Colonic mucosa (tissue), 4 donors: Measurements from ENCODE around the gene IL1RAPL1. TPM values are rescaled to one million over a fixed set of nuclear protein-coding genes. Genes with fewer than 3 reads are reported as not detected.

ENCODE experiments used
- DNase-seq: peaks from one replicate; pipeline ENCODE4 v3.0.0-alpha.2; 2020
- H3K27ac ChIP-seq: fragments of 200-600 bp; one replicate; pipeline ENCODE4 v1.8.0; 2021
- H3K27me3 ChIP-seq: fragments of 200-600 bp; one replicate; pipeline ENCODE4 v1.8.0; 2021
- H3K36me3 ChIP-seq: fragments of 200-600 bp; one replicate; pipeline ENCODE4 v1.8.0; 2021
- H3K4me1 ChIP-seq: fragments of 200-600 bp; one replicate; pipeline ENCODE4 v1.8.0; 2021; ENCODE audit warnings: mild to moderate bottlenecking
- H3K4me3 ChIP-seq: fragments of 200-600 bp; one replicate; pipeline ENCODE4 v1.8.0; 2021
- H3K9ac ChIP-seq, 2 donors: one replicate each; pipeline ENCODE4 v1.7.0; 2013; ENCODE audit warnings: control low read depth in 2 of 2, low read depth in 2 of 2, low read length in 2 of 2
- H3K9me3 ChIP-seq: fragments of 200-600 bp; one replicate; pipeline ENCODE4 v1.8.0; 2021
- intact Hi-C: fragments of 100-400 bp; cut with DNase I; formaldehyde crosslinking; loops from one replicate; pipeline ENCODE4 v1.14.1; 2022
- total RNA-seq, 2 donors: library from RNA; stranded (reverse); fragmentation: NEBNext Ultra II Directional in 1 of 2; extraction: Animal tissue kit (Norgen Biotek cat#: 25700) in 1 of 2; gene quantifications; one replicate each; pipeline ENCODE4 v1.2.1, GENCODE V29; 2021
- TF ChIP-seq, protein P1 (sequence below): fragments of 200-600 bp; IDR thresholded peaks from one replicate; pipeline ENCODE4 v1.8.0; 2022; ENCODE audit warnings: antibody characterized with exemption, mild to moderate bottlenecking
- donor health status: healthy.
- donor health status: DM: no; HTN: no; CAD: no.
- donor health status: DM: no; HTN: no; CAD: no.

The IL1RAPL1 gene
- total RNA-seq, 2 donors from 2014 or later, result 0.10 to 0.24 TPM

DNA sequence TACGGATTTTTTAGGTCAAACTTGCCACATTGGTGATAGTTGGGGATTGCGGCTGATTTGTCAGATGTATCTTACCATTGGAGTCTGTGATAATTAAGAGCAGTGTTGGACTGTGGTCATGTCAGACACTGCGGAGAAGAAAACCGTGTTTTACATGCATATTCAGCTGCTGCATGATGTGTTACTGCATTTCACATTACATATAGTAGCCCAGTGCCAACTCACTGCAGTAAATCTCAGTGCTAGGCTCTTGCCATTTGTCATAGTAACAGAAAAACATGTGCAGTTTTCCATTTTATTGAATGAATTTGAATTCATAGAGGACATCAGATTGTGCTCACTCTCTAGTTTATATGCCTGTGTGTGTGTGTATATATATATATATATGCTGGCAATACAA is 543.7 kb downstream of the IL1RAPL1 start:
- Histone ChIP-seq H3K9me3 (no peaks in the 10 kb centered on the region), H3K9ac (no peak overlapping the region), H3K27me3 (no peaks in the 10 kb centered on the region), H3K4me1 (no peaks in the 10 kb centered on the region), H3K4me3 (no peak overlapping the region), H3K36me3 (no peaks in the 10 kb centered on the region), H3K27ac (no peak overlapping the region)
- intact Hi-C loops, result no loop called here
- TF ChIP-seq, protein P1, sequence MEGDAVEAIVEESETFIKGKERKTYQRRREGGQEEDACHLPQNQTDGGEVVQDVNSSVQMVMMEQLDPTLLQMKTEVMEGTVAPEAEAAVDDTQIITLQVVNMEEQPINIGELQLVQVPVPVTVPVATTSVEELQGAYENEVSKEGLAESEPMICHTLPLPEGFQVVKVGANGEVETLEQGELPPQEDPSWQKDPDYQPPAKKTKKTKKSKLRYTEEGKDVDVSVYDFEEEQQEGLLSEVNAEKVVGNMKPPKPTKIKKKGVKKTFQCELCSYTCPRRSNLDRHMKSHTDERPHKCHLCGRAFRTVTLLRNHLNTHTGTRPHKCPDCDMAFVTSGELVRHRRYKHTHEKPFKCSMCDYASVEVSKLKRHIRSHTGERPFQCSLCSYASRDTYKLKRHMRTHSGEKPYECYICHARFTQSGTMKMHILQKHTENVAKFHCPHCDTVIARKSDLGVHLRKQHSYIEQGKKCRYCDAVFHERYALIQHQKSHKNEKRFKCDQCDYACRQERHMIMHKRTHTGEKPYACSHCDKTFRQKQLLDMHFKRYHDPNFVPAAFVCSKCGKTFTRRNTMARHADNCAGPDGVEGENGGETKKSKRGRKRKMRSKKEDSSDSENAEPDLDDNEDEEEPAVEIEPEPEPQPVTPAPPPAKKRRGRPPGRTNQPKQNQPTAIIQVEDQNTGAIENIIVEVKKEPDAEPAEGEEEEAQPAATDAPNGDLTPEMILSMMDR, result no peak
- no peak for DNase-seq

DNA sequence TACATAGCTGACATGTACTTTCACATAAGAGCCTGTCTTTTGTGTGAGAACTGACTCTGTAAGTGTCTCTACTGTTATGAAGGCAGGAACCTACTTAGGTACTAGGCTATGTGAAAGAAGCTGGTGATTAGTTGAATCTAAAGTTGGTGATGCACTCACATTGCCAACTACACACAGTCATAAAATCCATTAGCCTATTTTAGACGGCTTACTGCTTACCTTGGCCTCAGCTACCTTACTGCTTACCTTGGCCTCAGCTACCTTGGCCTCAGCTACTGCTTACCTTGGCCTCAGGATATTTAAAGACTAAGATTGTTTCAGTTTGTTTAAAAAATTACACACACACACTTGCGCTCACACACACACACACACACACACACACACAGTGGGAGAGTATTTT is 549.7 kb downstream of the IL1RAPL1 start:
- Histone ChIP-seq H3K9ac (no peak overlapping the region), H3K9me3 (no peaks in the 10 kb centered on the region), H3K27ac (no peak overlapping the region), H3K27me3 (no peaks in the 10 kb centered on the region), H3K36me3 (no peaks in the 10 kb centered on the region), H3K4me3 (no peak overlapping the region), H3K4me1 (no peaks in the 10 kb centered on the region)
- TF ChIP-seq, protein P1, result no peak
- intact Hi-C loops, result no loop called here
- no peak for DNase-seq

DNA sequence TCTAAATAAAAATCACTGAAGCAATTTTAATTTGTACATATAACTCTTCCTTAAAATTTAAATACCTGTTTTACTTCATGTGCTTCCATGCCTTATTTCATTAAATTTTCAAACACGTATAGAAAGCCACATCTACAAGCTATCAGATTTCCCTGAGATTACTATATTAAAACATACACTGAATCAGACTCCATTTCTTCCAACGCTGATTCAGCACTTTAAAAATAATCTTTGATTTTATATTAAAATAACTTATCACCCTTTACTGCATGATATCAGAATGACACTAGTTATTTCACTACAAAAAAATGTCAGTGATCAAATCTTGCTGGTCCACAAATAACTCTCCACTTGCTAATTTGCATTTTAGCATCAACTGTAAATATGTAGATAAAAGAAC is 550.8 kb downstream of the IL1RAPL1 start:
- H3K4me1 ChIP-seq, result no peaks in the 10 kb centered on the region
- TF ChIP-seq, protein P1, result no peak
- no peaks in the 10 kb centered on the region for H3K36me3 ChIP-seq
- H3K4me3 ChIP-seq, result no peak overlapping the region
- H3K9ac ChIP-seq, result no peak overlapping the region
- intact Hi-C loops, result no loop called here
- H3K27ac ChIP-seq, result no peak overlapping the region
- no peak for DNase-seq
- no peaks in the 10 kb centered on the region for H3K27me3 ChIP-seq
- H3K9me3 ChIP-seq, result no peaks in the 10 kb centered on the region

DNA sequence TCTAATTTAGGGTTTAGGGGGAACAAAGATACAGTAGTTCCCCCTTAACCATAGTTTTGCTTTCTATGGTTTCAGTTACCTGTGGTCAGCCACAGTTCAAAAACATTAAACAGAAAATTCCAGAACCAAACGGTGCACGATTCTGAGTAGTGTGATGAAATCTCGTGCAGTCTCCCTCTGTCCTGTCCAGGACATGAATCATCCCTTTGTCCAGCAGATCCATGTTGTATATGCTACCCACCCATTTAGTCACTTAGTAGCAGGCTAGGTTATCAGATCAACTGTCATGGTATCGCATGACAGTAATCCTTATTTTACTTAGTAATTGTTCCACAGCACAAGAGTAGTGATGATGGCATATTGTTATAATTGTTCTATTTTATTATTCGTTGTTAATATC is 556.1 kb downstream of the IL1RAPL1 start:
- Histone ChIP-seq H3K4me1 (no peaks in the 10 kb centered on the region), H3K36me3 (no peaks in the 10 kb centered on the region), H3K9me3 (no peaks in the 10 kb centered on the region), H3K9ac (no peak overlapping the region), H3K4me3 (no peak overlapping the region), H3K27ac (no peak overlapping the region), H3K27me3 (no peaks in the 10 kb centered on the region)
- no peak for DNase-seq
- intact Hi-C loops, result no loop called here
- TF ChIP-seq, protein P1, result no peak

DNA sequence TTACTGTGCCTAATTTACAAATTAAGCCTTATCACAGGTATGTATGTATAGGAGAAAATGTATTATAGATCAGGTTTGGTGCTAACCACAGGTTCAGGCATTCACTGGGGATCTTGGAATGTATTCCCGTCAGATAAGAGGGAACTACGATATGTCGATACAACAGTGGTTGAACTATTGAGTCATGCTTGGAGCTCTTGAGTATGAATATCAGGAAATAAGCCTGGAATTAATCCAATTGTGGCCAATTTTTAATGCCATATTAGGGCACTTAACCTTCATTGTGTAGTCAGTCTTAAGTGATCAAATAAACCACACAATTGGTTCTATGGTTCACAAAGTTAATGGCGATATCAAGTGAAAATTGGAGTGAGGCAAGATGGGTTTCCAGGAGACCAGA is 556.5 kb downstream of the IL1RAPL1 start:
- no peak overlapping the region for H3K9ac ChIP-seq
- H3K27ac ChIP-seq, result no peak overlapping the region
- H3K27me3 ChIP-seq, result no peaks in the 10 kb centered on the region
- no peaks in the 10 kb centered on the region for H3K9me3 ChIP-seq
- no peak overlapping the region for H3K4me3 ChIP-seq
- TF ChIP-seq, protein P1, result no peak
- no peaks in the 10 kb centered on the region for H3K4me1 ChIP-seq
- no peaks in the 10 kb centered on the region for H3K36me3 ChIP-seq
- intact Hi-C loops, result no loop called here
- DNase-seq, result no peak

DNA sequence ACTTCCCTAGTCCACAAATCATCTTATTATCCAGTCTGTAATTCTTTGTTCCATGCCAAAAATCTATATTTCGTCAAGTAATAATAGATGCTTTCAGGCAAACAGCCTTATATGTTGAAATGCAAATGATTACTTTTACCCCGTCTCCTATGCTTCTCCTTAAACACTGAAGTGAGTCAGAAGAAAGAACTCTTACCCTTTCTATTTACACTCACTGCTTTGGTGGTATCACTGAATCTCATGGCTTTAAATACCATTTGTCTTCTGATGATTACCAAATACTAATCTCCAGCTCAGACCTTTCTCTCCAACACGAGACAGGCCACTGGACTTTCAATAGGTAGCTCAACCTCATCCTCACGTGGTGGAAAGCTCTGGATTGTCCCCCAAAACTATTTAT is 558.1 kb downstream of the IL1RAPL1 start:
- no peak for DNase-seq
- no peaks in the 10 kb centered on the region for H3K27me3 ChIP-seq
- no peaks in the 10 kb centered on the region for H3K4me1 ChIP-seq
- no peak overlapping the region for H3K9ac ChIP-seq
- intact Hi-C loops, result no loop called here
- H3K9me3 ChIP-seq, result no peaks in the 10 kb centered on the region
- H3K27ac ChIP-seq, result no peak overlapping the region
- TF ChIP-seq, protein P1, result no peak
- H3K36me3 ChIP-seq, result no peaks in the 10 kb centered on the region
- no peak overlapping the region for H3K4me3 ChIP-seq
